ENCODE data around the gene LAS1L. TPM values are rescaled to one million over a fixed set of nuclear protein-coding genes. Genes with fewer than 3 reads are reported as not detected.

Gene LAS1L
- total RNA-seq, 1 experiment from 2014 or later = 48.3 TPM

DNA sequence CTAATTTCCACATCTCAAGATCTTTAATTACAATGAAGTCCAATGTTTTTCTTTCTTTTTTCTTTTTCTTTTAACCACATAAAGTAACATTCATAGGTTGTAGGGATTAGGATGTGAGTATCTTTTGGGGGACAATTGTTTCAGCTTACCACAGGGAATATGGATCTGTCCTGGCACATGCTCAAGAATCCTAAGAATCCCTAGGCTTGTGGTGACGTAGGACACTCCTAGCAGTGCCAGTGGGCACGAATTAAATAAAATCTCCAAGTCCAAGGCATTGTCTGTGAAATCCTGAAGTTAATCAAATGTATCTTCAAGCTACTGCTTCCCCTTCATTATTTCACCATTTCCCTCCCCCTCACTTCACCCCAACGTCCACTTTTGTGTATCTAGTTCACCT lies 2.6 kb upstream of the LAS1L start:
- Histone ChIP-seq H3K36me3 (ENCODE audit: low read depth) (no peaks in the 10 kb centered on the region), H3K27ac (no peak overlapping the region), H4K20me1 (ENCODE audit: insufficient read depth) (no peaks in the 10 kb centered on the region), H2AFZ (no peak overlapping the region), H3F3A (ENCODE audit: insufficient read depth, low read depth) (no peaks in the 10 kb centered on the region), H3K9me3 (ENCODE audit: insufficient read depth, low read depth) (no peaks in the 10 kb centered on the region), H3K4me1 (replicated peaks; ENCODE audit: insufficient read depth) (no peaks in the 10 kb centered on the region), H3K4me3 (no peak overlapping the region), H3K9me2 (ENCODE audit: insufficient read depth) (no peaks in the 10 kb centered on the region), H3K4me2 (no peak overlapping the region), H3K27me3 (ENCODE audit: insufficient read depth, low read depth) (no peaks in the 10 kb centered on the region), H3K79me2 (ENCODE audit: low read depth) (peaks cover 23% of the 10 kb centered on the region)
- DNase-seq = no peak
- no TSS peak for BruUV-seq (replicated peaks)
- intact Hi-C loops (cut with micrococcal nuclease; ENCODE audit: unreplicated experiment) = loop anchor here (10.0 kb wide), 1 partner anchor 1332 kb away; the partner anchor contains the start of gene AMER1
- TF ChIP-seq, protein P1, sequence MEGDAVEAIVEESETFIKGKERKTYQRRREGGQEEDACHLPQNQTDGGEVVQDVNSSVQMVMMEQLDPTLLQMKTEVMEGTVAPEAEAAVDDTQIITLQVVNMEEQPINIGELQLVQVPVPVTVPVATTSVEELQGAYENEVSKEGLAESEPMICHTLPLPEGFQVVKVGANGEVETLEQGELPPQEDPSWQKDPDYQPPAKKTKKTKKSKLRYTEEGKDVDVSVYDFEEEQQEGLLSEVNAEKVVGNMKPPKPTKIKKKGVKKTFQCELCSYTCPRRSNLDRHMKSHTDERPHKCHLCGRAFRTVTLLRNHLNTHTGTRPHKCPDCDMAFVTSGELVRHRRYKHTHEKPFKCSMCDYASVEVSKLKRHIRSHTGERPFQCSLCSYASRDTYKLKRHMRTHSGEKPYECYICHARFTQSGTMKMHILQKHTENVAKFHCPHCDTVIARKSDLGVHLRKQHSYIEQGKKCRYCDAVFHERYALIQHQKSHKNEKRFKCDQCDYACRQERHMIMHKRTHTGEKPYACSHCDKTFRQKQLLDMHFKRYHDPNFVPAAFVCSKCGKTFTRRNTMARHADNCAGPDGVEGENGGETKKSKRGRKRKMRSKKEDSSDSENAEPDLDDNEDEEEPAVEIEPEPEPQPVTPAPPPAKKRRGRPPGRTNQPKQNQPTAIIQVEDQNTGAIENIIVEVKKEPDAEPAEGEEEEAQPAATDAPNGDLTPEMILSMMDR (conservative IDR thresholded peaks at IDR 0.05) = no peak
- no peak for TF ChIP-seq EZH2 (IDR thresholded peaks at IDR 0.05; ENCODE audit: low read depth)
- ChIA-PET POLR2A (ENCODE audit: unreplicated experiment) (no interaction called here), CTCF (no interaction called here)

DNA sequence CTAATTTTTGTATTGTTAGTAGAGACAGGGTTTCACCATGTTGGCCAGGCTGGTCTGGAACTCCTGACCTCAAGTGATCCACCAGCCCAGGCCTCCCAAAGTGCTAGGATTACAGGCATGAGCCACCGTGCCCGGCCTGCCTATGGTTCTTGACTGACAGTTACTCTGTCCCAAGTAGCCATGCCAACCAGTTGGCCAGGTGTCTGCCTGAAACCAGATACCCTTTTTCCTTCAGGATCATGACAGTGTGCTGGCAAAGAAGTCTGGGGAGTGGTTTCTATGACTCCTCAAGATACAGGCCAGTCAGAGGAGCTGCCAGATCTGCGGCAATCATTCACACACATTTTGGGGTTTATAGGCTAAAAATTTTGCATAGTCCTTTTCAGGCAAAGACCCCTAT lies 1.7 kb upstream of the LAS1L start:
- DNase-seq = no peak
- no peak overlapping the region for H3K4me2 ChIP-seq
- H3K27me3 ChIP-seq (ENCODE audit: insufficient read depth, low read depth) = no peaks in the 10 kb centered on the region
- no TSS peak for BruUV-seq (replicated peaks)
- TF ChIP-seq, protein P1 (conservative IDR thresholded peaks at IDR 0.05) = no peak
- no peak for TF ChIP-seq EZH2 (IDR thresholded peaks at IDR 0.05; ENCODE audit: low read depth)
- CTCF ChIA-PET = no interaction called here
- H3K36me3 ChIP-seq (ENCODE audit: low read depth) = no peaks in the 10 kb centered on the region
- no peaks in the 10 kb centered on the region for H3K9me2 ChIP-seq (ENCODE audit: insufficient read depth)
- H2AFZ ChIP-seq = no peak overlapping the region
- no peaks in the 10 kb centered on the region for H3K4me1 ChIP-seq (replicated peaks; ENCODE audit: insufficient read depth)
- POLR2A ChIA-PET (ENCODE audit: unreplicated experiment) = no interaction called here
- H4K20me1 ChIP-seq (ENCODE audit: insufficient read depth) = no peaks in the 10 kb centered on the region
- no peak overlapping the region for H3K27ac ChIP-seq
- H3F3A ChIP-seq (ENCODE audit: insufficient read depth, low read depth) = no peaks in the 10 kb centered on the region
- intact Hi-C loops (cut with micrococcal nuclease; ENCODE audit: unreplicated experiment) = loop anchor here (10.0 kb wide), 1 partner anchor 1331 kb away; the partner anchor contains the start of gene AMER1
- H3K4me3 ChIP-seq = no peak overlapping the region
- peaks cover 30% of the 10 kb centered on the region for H3K79me2 ChIP-seq (ENCODE audit: low read depth)
- no peaks in the 10 kb centered on the region for H3K9me3 ChIP-seq (ENCODE audit: insufficient read depth, low read depth)

DNA sequence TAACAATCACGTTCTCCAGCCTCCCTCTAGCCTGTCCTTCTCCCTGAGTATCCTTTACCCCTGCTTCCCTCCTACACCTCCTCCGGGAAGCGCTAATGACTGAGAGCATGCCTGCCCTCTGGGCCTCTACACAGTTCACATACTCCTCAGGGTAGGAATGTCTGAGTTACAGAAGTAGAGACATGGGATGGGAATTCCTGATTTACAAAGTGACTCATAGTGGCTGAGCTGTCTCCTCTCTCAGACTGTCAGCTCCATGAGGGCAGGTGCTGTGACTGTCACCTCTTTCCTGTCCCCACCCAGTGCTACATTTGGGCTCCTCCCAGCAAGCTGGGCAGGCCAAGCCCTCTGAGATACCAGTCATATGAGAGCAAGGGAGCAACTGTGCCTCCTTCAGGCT lies 2.6 kb downstream of the LAS1L start:
- BruUV-seq (replicated peaks) = no TSS peak
- peaks cover 30% of the 10 kb centered on the region for H3K79me2 ChIP-seq (ENCODE audit: low read depth)

More for the DNA sequence above, 2.6 kb downstream of the LAS1L start:
- Histone ChIP-seq H3K9me3 (ENCODE audit: insufficient read depth, low read depth) (no peaks in the 10 kb centered on the region), H2AFZ (no peak overlapping the region), H3F3A (ENCODE audit: insufficient read depth, low read depth) (peaks cover 5% of the 10 kb centered on the region; the same call in 1 of the 2 replicates), H3K4me1 (replicated peaks; ENCODE audit: insufficient read depth) (no peaks in the 10 kb centered on the region), H3K9me2 (ENCODE audit: insufficient read depth) (no peaks in the 10 kb centered on the region), H3K36me3 (ENCODE audit: low read depth) (no peaks in the 10 kb centered on the region), H3K4me3 (no peak overlapping the region), H4K20me1 (ENCODE audit: insufficient read depth) (no peaks in the 10 kb centered on the region), H3K27me3 (ENCODE audit: insufficient read depth, low read depth) (no peaks in the 10 kb centered on the region), H3K4me2 (no peak overlapping the region), H3K27ac (no peak overlapping the region)
- no peak for DNase-seq
- POLR2A ChIA-PET (ENCODE audit: unreplicated experiment) = no interaction called here
- no peak for TF ChIP-seq EZH2 (IDR thresholded peaks at IDR 0.05; ENCODE audit: low read depth)
- TF ChIP-seq, protein P1 (conservative IDR thresholded peaks at IDR 0.05) = no peak
- CTCF ChIA-PET = no interaction called here
- intact Hi-C loops (cut with micrococcal nuclease; ENCODE audit: unreplicated experiment) = loop anchor here (10.0 kb wide), 1 partner anchor 1327 kb away; the partner anchor contains the start of gene AMER1

All from PC-9 (cell line).